ENCODE data around the gene WNT3A. TPM values are rescaled to one million over a fixed set of nuclear protein-coding genes. Genes with fewer than 3 reads are reported as not detected.

The WNT3A gene
- total RNA-seq, 4 donors from 2014 or later, result 1.9 to 4.1 (median 3.5) TPM

DNA sequence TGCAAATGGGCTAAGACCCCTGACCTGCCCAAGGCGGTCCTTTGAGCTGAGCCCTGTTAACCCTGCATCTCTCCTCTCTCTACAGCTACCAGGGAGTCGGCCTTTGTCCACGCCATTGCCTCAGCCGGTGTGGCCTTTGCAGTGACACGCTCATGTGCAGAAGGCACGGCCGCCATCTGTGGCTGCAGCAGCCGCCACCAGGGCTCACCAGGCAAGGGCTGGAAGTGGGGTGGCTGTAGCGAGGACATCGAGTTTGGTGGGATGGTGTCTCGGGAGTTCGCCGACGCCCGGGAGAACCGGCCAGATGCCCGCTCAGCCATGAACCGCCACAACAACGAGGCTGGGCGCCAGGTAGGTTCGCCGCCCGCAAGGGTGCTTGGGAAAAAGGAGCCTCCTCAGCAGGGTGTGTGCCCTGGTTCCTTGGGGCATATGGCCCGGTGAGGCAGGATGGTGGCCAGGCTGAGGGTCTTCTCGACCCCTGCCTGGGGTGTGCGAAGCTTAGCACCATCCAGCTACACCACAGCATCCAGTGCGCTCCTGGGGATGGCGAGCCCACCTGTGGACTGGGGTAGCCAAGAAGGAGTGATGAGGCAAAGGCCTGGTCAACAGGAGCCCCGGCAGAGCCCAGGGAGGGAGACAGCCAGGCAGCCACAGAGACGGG lies 43.9 kb downstream of the WNT3A start:
- no peak for DNase-seq (ENCODE audit: low spot score in 2 of 2)

DNA sequence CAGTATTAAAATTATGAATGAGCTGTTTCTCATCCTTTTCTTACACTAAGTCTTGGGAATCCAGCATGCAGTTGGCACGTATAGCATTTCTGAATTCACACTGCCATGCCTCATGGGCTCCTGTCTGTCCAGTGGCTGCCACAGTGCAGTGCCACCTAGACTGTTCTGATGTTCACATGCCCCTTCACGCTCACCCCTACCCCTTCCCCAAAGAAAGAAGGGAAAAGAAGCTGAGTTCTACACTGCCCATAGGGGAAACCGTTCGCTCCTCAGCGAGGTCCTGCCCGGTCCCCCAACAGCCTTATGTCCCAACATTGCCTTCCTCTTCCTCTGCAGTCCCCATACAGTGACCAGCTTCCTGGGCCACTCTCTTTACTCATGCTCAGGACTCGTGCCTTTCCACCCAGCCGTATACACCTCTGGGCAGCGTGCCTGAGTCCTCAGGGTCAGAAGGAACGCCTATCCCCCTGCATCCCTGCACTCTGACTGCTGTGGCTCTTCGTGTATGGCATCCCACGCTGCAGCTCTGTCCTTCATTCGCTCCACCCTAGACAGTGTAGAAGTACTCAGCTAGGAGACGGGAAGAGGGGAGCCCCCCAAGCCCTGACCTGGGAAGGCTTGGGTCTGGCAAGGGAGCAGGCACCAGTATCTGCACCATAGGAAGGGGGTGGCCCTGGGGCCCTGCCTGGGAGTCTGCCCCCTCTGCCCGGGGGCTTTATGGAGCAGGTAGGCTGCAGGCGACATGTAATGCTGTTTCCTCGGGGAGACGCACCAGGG lies 51.6 kb downstream of the WNT3A start:
- intact Hi-C loops (cut with DNase I; ENCODE audit: low total_unique reads), result no loop called here
- no peak overlapping the region for H3K4me3 ChIP-seq (ENCODE audit: low read depth, poor library complexity, severe bottlenecking)
- WGBS, 2 donors, result 62 to 70% methylated on average over 14 to 17 of the region's 18 CpGs
- TF ChIP-seq, protein P1, sequence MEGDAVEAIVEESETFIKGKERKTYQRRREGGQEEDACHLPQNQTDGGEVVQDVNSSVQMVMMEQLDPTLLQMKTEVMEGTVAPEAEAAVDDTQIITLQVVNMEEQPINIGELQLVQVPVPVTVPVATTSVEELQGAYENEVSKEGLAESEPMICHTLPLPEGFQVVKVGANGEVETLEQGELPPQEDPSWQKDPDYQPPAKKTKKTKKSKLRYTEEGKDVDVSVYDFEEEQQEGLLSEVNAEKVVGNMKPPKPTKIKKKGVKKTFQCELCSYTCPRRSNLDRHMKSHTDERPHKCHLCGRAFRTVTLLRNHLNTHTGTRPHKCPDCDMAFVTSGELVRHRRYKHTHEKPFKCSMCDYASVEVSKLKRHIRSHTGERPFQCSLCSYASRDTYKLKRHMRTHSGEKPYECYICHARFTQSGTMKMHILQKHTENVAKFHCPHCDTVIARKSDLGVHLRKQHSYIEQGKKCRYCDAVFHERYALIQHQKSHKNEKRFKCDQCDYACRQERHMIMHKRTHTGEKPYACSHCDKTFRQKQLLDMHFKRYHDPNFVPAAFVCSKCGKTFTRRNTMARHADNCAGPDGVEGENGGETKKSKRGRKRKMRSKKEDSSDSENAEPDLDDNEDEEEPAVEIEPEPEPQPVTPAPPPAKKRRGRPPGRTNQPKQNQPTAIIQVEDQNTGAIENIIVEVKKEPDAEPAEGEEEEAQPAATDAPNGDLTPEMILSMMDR (IDR thresholded peaks at IDR 0.05), result no peak
- no peak for TF ChIP-seq POLR2A (IDR thresholded peaks at IDR 0.05)
- DNase-seq (ENCODE audit: low spot score in 2 of 2), result peak in 1 of 2 donors; percentile 80

More for the DNA sequence above, 43.9 kb downstream of the WNT3A start:
- intact Hi-C loops (cut with DNase I; ENCODE audit: low total_unique reads), result no loop called here
- TF ChIP-seq POLR2A (IDR thresholded peaks at IDR 0.05), result no peak
- TF ChIP-seq, protein P1 (IDR thresholded peaks at IDR 0.05), result no peak
- no peak overlapping the region for H3K4me3 ChIP-seq (ENCODE audit: low read depth, poor library complexity, severe bottlenecking)
- WGBS, 2 donors, result 92 to 94% methylated on average over 28 to 30 of the region's 30 CpGs

DNA sequence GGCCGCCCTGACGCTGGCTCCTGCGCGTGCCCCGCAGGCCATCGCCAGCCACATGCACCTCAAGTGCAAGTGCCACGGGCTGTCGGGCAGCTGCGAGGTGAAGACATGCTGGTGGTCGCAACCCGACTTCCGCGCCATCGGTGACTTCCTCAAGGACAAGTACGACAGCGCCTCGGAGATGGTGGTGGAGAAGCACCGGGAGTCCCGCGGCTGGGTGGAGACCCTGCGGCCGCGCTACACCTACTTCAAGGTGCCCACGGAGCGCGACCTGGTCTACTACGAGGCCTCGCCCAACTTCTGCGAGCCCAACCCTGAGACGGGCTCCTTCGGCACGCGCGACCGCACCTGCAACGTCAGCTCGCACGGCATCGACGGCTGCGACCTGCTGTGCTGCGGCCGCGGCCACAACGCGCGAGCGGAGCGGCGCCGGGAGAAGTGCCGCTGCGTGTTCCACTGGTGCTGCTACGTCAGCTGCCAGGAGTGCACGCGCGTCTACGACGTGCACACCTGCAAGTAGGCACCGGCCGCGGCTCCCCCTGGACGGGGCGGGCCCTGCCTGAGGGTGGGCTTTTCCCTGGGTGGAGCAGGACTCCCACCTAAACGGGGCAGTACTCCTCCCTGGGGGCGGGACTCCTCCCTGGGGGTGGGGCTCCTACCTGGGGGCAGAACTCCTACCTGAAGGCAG lies 52.3 kb downstream of the WNT3A start:
- intact Hi-C loops (cut with DNase I; ENCODE audit: low total_unique reads), result no loop called here
- TF ChIP-seq, protein P1 (IDR thresholded peaks at IDR 0.05), result no peak
- no peak for TF ChIP-seq POLR2A (IDR thresholded peaks at IDR 0.05)
- H3K4me3 ChIP-seq (ENCODE audit: low read depth, poor library complexity, severe bottlenecking), result no peak overlapping the region
- peak in 1 of 2 donors; percentile 83 for DNase-seq (ENCODE audit: low spot score in 2 of 2)
- 9 to 29% methylated on average over 9 to 45 of the region's 66 CpGs for WGBS, 2 donors

DNA sequence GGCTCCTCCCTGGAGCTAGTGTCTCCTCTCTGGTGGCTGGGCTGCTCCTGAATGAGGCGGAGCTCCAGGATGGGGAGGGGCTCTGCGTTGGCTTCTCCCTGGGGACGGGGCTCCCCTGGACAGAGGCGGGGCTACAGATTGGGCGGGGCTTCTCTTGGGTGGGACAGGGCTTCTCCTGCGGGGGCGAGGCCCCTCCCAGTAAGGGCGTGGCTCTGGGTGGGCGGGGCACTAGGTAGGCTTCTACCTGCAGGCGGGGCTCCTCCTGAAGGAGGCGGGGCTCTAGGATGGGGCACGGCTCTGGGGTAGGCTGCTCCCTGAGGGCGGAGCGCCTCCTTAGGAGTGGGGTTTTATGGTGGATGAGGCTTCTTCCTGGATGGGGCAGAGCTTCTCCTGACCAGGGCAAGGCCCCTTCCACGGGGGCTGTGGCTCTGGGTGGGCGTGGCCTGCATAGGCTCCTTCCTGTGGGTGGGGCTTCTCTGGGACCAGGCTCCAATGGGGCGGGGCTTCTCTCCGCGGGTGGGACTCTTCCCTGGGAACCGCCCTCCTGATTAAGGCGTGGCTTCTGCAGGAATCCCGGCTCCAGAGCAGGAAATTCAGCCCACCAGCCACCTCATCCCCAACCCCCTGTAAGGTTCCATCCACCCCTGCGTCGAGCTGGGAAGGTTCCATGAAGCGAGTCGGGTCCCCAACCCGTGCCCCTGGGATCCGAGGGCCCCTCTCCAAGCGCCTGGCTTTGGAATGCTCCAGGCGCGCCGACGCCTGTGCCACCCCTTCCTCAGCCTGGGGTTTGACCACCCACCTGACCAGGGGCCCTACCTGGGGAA lies 53.0 kb downstream of the WNT3A start:
- intact Hi-C loops (cut with DNase I; ENCODE audit: low total_unique reads), result no loop called here

More for the DNA sequence above, 53.0 kb downstream of the WNT3A start:
- 5 to 7% methylated on average over 23 to 29 of the region's 33 CpGs for WGBS, 2 donors
- DNase-seq (ENCODE audit: low spot score in 2 of 2), result peak; percentile 82 to 95
- no peak overlapping the region for H3K4me3 ChIP-seq (ENCODE audit: low read depth, poor library complexity, severe bottlenecking)
- TF ChIP-seq, protein P1 (IDR thresholded peaks at IDR 0.05), result no peak
- no peak for TF ChIP-seq POLR2A (IDR thresholded peaks at IDR 0.05)
